ENCODE measurements around the gene AFG3L2.
"Not testable (repeated sequence)": the region's sequence is repeated elsewhere in the genome, so short reads cannot be mapped to it uniquely, and the experiment has no call there.

The AFG3L2 gene

GRCh38 chr18:12376754-12377555, at the start of gene AFG3L2:
TSS of gene AFG3L2 (minus strand) at chr18:12377227. CDS start at chr18:12377082, 145 bp downstream.
- DNase-seq (ENCODE audit: low spot score) = peak; percentile 99

DNA sequence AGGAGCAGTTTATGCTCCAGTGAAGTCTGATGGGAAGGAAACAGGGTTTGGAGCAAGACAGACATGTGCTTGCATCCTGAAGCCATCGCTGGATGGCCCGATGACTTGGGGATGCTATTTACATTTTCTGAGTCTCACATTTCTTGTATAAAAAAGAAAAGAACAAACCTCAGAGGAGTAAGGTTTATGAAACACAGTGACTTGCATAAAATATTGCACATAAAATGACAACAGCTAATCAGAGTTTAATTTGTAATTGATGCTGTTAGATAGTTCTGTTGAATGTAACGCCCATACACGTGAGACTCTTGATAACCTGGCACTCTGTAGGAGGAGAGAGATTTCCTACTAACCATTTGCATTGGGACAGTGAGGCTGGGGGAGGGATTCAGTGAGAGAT, 47.2 kb upstream of the AFG3L2 start:
- no peak for DNase-seq (ENCODE audit: low spot score)

DNA sequence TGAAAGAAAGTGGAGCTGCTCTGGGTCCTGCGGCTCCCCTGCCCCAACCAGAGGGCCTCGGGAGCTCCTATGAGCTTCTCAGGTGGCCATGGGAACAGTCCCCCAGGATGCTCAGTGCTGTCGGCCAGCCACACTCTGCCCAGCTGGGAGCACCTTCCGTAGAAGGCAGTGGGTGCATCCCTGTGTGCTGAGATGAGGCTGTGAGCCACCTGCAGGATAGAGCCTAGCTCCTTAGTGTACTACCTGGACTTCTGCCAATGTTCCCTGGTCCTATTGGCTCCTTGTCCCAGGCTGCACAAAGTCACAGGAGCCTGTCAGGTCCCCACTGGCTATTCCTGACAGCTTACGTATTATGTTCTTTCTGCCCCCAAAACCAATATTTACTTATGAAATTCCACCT, 46.8 kb upstream of the AFG3L2 start:
- no peak for DNase-seq (ENCODE audit: low spot score)

DNA sequence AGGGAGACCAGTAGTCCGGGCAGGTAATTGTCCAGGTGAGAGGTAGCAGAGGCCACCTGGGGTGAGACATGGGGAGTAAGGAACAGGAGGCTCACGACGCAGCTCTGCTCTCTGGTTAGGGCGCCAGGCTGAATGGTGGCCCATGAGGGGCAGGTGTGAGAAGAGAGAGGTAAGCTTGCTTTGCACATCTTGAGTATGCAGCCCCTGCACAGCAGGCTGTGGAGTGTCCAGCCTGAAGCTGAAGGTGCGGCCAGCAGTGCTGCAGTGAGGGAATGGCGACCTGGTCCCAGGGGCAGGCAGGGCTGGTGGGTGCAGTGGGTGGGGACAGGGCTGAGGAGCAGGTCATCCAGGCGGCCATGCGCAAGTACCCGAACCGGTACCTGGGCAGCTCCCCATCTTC, 46.4 kb upstream of the AFG3L2 start:
- DNase-seq (ENCODE audit: low spot score) = no peak

GRCh38 chr18:12422936-12423335, 45.9 kb upstream of the AFG3L2 start:
- DNase-seq (ENCODE audit: low spot score) = no peak

GRCh38 chr18:12421732-12422131, 44.7 kb upstream of the AFG3L2 start:
- no peak for DNase-seq (ENCODE audit: low spot score)

DNA sequence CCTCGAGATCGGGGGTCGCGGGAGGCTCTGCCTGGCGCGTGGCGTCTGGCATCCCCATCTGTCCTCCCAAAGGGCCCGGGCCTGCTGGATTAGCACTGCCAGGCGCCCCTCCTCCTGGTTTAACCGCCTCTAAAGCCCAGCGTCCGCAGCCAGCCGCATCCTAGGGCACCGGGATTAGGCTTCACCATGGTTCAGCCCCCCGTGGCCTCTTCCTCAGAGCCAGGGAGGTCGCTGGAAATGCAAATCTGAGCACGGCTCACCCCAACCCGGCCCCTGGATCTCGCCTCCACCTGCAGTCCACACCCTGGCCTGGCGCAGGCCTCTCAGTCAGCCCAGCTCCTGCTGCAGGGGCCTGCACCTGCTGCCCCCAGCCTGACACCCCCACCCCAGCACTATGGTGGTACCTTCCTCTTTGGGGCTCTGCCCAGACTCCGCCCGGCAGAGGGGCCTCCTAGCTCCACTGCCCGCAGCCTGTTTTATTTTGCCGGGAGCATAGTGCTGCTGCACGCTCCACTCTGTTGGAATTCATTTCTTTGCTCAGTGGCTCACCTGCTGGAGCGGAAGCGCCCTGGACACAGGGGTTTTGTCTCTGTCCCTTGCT, 43.9 kb upstream of the AFG3L2 start:
- DNase-seq (ENCODE audit: low spot score) = no peak

DNA sequence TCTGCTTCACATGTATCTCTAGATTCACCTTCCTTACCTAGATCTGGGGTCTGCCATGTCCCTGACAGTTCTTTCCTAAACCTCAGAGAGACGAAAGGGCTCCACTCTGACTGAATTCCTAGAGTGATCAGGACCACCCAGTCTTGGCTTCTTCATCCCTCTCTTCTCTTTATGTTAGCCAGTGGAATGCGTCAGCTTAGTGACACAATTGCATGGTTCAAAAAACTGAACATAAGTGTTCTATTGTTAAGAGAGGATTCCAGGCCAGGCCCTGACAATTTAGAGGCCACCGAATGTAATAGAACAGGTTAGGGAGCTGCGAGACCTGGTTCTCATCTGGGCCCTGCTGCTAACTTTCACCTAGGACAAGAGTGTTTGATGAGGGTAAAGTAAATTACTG, 40.7 kb upstream of the AFG3L2 start:
- DNase-seq (ENCODE audit: low spot score) = no peak

DNA sequence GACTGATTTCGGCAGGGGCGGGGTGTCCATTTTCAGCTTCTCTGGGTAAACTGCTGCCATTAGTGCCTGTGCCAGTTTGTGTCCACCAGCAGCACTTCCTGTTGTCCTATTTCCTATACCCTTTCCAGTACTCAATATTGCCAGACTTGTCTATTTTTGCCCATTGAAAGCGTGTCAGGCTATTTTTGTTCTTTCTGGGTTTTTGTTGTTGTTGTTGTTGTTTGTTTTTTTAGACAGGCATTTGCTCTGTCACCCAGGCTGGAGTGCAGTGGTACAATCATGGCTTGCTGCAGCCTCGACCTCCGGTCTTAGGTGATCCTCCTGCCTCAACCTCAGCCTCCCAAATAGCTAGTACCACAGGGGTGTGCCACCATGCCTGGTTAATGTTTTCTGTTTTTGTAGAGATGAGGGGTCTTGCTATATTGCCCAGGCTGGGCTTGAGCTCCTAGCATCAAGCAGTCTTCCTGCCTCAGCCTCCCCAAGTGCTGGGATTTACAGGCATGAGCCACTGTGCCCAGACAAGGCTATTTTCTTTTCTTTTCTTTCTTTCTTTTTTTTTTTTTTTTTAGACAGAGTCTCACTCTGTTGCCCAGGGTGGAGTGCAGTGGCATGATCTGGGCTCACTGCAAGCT, 39.2 kb upstream of the AFG3L2 start:
- no peak for DNase-seq (ENCODE audit: low spot score)

DNA sequence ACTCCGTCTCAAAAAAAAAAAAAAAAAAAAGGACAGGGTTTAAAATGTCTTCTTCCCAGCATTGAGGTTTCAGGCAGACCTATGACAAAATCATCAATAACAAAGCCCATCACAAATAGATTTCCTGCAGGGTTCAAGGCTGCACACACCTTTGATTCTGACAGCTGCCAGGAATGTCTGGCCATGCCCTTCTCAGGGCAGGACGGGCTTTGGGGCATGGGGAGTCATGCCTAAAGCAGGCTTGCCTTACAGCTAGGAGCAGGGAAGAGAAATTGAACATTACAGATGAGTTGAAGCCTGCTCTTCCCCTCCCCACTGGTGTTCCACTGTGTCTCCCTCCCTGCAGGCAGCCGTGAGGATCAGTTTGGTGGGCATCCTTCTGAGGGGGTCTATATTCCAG, 34.4 kb upstream of the AFG3L2 start:
- DNase-seq (ENCODE audit: low spot score) = no peak

DNA sequence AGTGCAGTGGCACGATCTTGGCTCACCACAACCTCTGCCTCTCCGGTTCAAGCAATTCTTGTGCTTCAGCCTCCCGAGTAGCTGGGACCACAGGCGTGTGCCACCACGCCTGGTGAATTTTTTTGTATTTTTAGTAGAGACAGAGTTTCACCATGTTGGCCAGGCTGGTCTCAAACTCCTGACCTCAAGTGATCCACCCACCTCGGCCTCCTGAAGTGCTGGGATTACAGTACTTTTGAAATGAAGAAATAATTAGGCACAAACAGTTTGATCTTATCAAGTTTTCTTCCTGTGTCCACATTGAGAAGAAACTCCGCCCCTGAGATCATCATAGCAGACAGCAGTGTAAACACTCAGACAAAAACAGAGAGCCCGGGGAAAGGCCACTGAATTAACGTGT, 33.7 kb upstream of the AFG3L2 start:
- DNase-seq (ENCODE audit: low spot score) = not testable (repeated sequence)

DNA sequence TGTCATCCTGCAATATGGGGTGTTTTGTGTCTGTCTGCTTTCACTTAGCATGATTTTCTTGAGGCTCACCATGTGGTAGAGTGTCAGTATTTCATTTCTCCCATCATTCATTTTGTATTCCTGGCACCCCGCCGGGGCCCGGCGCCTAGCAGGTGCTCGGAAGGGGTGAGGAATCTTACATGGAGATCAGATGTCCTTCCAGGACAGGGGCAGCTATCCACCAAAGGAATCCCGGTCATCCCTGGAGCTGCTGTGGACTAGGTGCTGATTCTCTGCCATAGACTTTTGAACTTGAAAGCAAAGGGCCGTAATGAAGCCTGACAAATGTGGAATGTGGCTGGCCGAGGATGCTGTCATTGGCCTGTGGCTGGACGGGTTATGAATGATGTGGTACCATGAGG, 33.1 kb upstream of the AFG3L2 start:
- DNase-seq (ENCODE audit: low spot score) = no peak

- DNase-seq (ENCODE audit: low spot score) = no peak
Observed at GRCh38 chr18:12409469-12409868, 32.4 kb upstream of the AFG3L2 start.

GRCh38 chr18:12408247-12408869, 31.3 kb upstream of the AFG3L2 start:
- DNase-seq (ENCODE audit: low spot score) = no peak

DNA sequence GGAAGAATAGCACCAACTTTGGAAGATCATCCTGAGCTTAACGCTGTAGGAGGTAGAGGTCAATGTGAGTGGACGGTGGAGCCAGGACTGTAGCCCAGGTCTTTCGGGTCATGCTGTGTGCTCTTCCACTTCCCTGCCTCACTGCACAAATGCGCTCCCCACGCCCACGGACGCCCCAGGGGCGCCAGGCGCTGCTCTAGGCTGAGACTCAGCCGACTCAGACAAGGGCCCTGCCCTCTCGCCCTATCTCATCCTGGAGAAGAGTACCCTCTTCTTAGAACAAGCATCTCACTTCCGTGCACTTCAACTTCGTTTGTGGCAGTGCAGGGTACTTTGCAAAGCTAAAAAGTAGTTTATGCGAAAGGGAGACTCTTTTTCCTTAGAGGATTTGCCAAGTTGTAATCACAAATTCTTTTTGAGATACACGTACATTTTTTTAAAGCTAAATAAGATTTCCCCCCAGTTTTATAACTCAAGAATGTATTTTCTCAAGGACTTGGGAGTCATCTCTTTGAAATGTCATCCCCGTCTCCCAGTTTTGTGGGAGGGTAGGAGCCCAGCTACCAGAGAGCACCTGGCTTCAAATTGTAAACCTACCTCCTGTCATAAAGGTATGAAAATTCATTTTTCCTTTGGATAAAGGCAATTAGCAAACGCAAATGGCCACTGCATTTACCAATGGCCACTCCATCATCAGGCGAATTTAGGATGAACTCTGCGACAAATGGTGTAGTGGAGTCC, 29.5 kb upstream of the AFG3L2 start:
- no peak for DNase-seq (ENCODE audit: low spot score)

DNA sequence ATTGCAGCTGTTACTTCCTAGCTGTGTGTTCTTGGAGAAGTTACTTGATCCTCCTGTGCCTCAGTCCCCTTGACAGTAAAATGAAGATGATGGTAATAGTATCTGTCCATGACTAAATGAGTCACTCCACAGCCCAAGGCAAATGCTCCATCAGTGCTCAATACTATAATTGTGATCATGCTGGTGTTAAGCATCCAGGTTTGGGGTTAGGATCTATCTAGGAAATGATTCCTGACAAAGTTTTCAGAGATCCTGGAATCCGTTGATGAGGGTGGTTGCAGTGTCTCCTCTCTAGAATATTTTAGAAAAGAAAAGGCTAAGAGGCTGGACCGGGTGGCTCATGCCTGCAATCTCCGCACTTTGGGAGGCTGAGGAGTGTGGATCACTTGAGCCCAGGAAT, 28.0 kb upstream of the AFG3L2 start:
- DNase-seq (ENCODE audit: low spot score) = no peak

DNA sequence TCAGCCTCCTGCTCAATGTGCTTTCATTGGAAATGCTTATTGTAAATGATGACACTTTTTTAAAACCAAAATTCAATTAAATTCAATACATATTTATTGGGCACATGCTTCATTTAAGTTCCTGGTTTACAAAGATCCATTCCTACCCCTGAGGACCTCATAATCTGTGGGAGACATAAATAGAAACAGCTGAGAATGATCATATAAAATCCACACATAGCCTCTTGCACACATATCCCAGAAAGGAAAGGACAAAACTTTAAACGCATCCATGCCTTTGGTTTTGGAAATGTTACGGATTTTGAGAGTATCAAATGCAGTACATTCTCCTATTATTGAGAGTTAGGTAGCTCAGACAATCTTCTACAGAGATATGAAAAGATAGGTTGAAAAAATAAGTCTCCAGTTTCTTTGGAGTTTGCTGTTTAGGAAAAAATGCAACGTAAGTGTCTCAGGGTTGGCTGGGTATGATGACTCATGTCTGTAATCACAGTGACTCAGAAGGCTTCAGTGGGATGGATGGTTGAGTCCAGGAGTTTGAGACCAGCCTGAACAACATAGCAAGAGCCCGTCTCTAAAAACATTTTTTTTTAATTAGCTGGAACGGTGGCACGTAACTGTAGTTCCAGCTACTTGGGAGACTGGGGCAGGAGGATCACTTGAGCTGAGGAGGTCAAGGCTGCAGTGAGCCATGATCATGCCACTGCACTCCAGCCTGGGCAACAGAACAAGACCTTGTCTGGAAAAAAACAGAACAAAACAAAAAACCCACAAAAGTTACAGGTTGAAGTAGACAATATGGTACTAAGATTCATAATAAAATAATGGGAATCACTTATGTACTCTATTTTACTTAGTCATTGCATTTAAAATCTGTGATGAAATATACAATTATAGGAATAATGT, 26.8 kb upstream of the AFG3L2 start:
- DNase-seq (ENCODE audit: low spot score) = peak; percentile 78

DNA sequence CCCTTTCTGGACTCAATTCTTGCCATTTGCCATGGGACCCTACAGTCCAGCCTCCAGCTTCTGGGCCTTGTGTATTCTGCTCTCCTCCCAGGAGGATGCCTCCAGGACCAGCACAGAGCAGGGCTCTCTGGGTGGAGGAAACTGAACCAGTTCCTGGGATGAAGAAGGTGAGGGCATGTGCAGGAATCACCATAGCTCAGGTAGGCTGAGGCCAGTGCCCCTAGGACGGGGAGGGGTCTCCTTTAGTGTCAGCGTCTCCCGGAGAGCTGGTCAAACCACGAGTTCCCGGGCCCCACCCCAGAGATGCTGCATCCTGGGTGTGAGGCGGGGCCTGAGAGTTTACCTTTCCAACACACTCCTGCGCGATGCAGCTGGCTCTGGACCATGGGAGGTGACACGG, 24.9 kb upstream of the AFG3L2 start:
- DNase-seq (ENCODE audit: low spot score) = no peak

- DNase-seq (ENCODE audit: low spot score) = no peak
Observed at GRCh38 chr18:12399231-12399630, 22.2 kb upstream of the AFG3L2 start.

- no peak for DNase-seq (ENCODE audit: low spot score)
Observed at GRCh38 chr18:12398625-12399024, 21.6 kb upstream of the AFG3L2 start.

- no peak for DNase-seq (ENCODE audit: low spot score)
Observed at GRCh38 chr18:12397793-12398192, 20.8 kb upstream of the AFG3L2 start.

Data from LoVo (cell line).